WTC11 (cell line): Measurements from ENCODE around the gene SHISA9. TPM values are rescaled to one million over a fixed set of nuclear protein-coding genes. Genes with fewer than 3 reads are reported as not detected.

Experiments
- ATAC-seq: fragments of 200-7000 bp; cut with Tn5 transposase; 2 replicates; pipeline ENCODE4 v1.10.0; 2021; ENCODE audit warnings: mild to moderate bottlenecking, moderate library complexity
- CTCF ChIA-PET: fragments of 300-600 bp; sonication (Branson Sonifier 250); formaldehyde crosslinking; loops from one replicate; lab custom pipeline; 2021; ENCODE audit warnings: antibody characterized with exemption; lab: Charles Lee
- POLR2A ChIA-PET: fragments of 350-600 bp; sonication (Branson Sonifier 250); formaldehyde crosslinking; loops from one replicate; lab custom pipeline; 2021; ENCODE audit warnings: antibody characterized with exemption; lab: Charles Lee
- DNase-seq: peaks from one replicate; pipeline ENCODE4 v3.0.0; 2021; ENCODE audit warnings: low spot score
- H3K27ac Mint-ChIP-seq: 2 replicates; pipeline ENCODE4 v1.8.0; 2021; ENCODE audit warnings: mixed read lengths
- H3K27me3 Mint-ChIP-seq: 2 replicates; pipeline ENCODE4 v1.8.0; 2021; ENCODE audit warnings: low read depth, mild to moderate bottlenecking, moderate library complexity, mixed read lengths
- H3K36me3 Mint-ChIP-seq: 2 replicates; pipeline ENCODE4 v1.8.0; 2021; ENCODE audit warnings: mixed read lengths
- H3K4me1 Mint-ChIP-seq: 2 replicates; pipeline ENCODE4 v1.8.0; 2022; ENCODE audit warnings: mixed read lengths
- H3K4me3 Mint-ChIP-seq: 2 replicates; pipeline ENCODE4 v1.8.0; 2021; ENCODE audit warnings: mild to moderate bottlenecking, moderate library complexity, mixed read lengths
- H3K9me3 Mint-ChIP-seq: 2 replicates; pipeline ENCODE4 v1.8.0; 2021; ENCODE audit warnings: mixed read lengths
- CREM ChIP-seq: sonication (generic); formaldehyde crosslinking; IDR thresholded peaks from 2 replicates; pipeline ENCODE4 v1.8.1; 2022; ENCODE audit warnings: mild to moderate bottlenecking, missing genetic modification reagents, moderate library complexity
- FOXK1 ChIP-seq: sonication (generic); formaldehyde crosslinking; IDR thresholded peaks from 2 replicates; pipeline ENCODE4 v1.8.0; 2022; ENCODE audit warnings: mild to moderate bottlenecking, moderate library complexity, missing genetic modification reagents
- FOXP1 ChIP-seq: sonication (generic); formaldehyde crosslinking; IDR thresholded peaks from 2 replicates; pipeline ENCODE4 v1.8.0; 2022; ENCODE audit warnings: missing genetic modification reagents, mild to moderate bottlenecking, moderate library complexity, borderline replicate concordance
- FOXP4 ChIP-seq: sonication (generic); formaldehyde crosslinking; IDR thresholded peaks from 2 replicates; pipeline ENCODE4 v1.8.0; 2022; ENCODE audit warnings: mild to moderate bottlenecking, missing genetic modification reagents
- HMGA2 ChIP-seq: fragments of 250-450 bp; sonication (Bioruptor Pico); IDR thresholded peaks from 2 replicates; pipeline ENCODE4 v1.4.0; 2021; ENCODE audit warnings: mild to moderate bottlenecking, moderate library complexity
- IRF1 ChIP-seq: sonication (generic); formaldehyde crosslinking; IDR thresholded peaks from 2 replicates; pipeline ENCODE4 v1.8.0; 2023; ENCODE audit warnings: missing genetic modification reagents
- JAZF1 ChIP-seq: fragments of 250-450 bp; sonication (Bioruptor Pico); IDR thresholded peaks from 2 replicates; pipeline ENCODE4 v1.9.0; 2021; ENCODE audit warnings: moderate library complexity, mild to moderate bottlenecking, inconsistent platforms
- NFATC4 ChIP-seq: fragments of 250-450 bp; sonication (Bioruptor Pico); IDR thresholded peaks from 2 replicates; pipeline ENCODE4 v1.9.0; 2021; ENCODE audit warnings: mild to moderate bottlenecking
- NFYB ChIP-seq: sonication (generic); formaldehyde crosslinking; conservative IDR thresholded peaks from 2 replicates; pipeline ENCODE4 v1.8.0; 2022; ENCODE audit warnings: low read depth, missing genetic modification reagents
- SMAD4 ChIP-seq: sonication (generic); formaldehyde crosslinking; IDR thresholded peaks from 2 replicates; pipeline ENCODE4 v1.8.0; 2022; ENCODE audit warnings: mild to moderate bottlenecking, missing genetic modification reagents
- USF2 ChIP-seq: sonication (generic); formaldehyde crosslinking; IDR thresholded peaks from 2 replicates; pipeline ENCODE4 v1.8.1; 2023; ENCODE audit warnings: mild to moderate bottlenecking, missing genetic modification reagents, moderate library complexity
- ZNF232 ChIP-seq: sonication (generic); formaldehyde crosslinking; IDR thresholded peaks from 2 replicates; pipeline ENCODE4 v1.8.0; 2022; ENCODE audit warnings: mild to moderate bottlenecking, missing genetic modification reagents
- ZNF317 ChIP-seq: sonication (generic); formaldehyde crosslinking; IDR thresholded peaks from 2 replicates; pipeline ENCODE4 v1.8.1; 2023; ENCODE audit warnings: low read depth, mild to moderate bottlenecking, moderate library complexity, missing genetic modification reagents, borderline replicate concordance
- ZNF425 ChIP-seq: fragments of 250-450 bp; sonication (Bioruptor Pico); conservative IDR thresholded peaks from 2 replicates; pipeline ENCODE4 v1.9.0; 2021; ENCODE audit warnings: mild to moderate bottlenecking
- total RNA-seq: library from RNA; stranded (reverse); gene quantifications from 3 replicates; pipeline ENCODE4 v1.2.3, GENCODE V29; 2021
- TF ChIP-seq, protein P1 (sequence below): sonication (generic); formaldehyde crosslinking; IDR thresholded peaks from 2 replicates; pipeline ENCODE4 v1.8.1; 2023; ENCODE audit warnings: mild to moderate bottlenecking, missing genetic modification reagents, borderline replicate concordance
- TF ChIP-seq, protein P2 (sequence below): fragments of 250-450 bp; sonication (Bioruptor Pico); IDR thresholded peaks from 2 replicates; pipeline ENCODE4 v1.9.0; 2021; ENCODE audit warnings: mild to moderate bottlenecking
- TF ChIP-seq, protein P3 (sequence below): sonication (generic); formaldehyde crosslinking; IDR thresholded peaks from 2 replicates; pipeline ENCODE4 v1.8.1; 2022; ENCODE audit warnings: mild to moderate bottlenecking, missing genetic modification reagents, moderate library complexity, borderline replicate concordance
- TF ChIP-seq, protein P4 (sequence below): sonication (generic); formaldehyde crosslinking; IDR thresholded peaks from 2 replicates; pipeline ENCODE4 v1.8.0; 2022; ENCODE audit warnings: mild to moderate bottlenecking, missing genetic modification reagents

Gene SHISA9
- total RNA-seq, 1 experiment from 2014 or later: 37.5 TPM

DNA sequence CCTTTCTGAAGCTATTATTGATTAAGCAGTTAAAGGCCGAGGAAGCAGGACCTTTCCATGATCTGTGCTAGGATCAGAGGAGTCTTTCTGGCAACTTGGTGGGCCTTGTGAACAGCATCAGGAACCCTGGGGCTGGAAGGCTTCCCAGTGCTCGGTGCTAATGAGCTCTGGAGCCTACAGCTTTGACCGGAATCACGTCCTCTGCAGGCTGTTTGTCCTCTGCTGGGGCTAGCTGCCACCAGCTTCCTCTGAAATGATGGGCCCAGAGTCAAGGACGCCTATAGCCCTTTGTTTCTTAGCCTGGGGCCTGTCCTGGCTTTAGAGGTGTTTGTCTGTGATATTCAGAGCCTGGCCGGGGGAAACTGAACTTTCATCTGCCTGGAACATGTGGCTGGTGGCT lies 111.6 kb downstream of the SHISA9 start:
- Mint-ChIP-seq H3K27me3 (no peaks in the 10 kb centered on the region), H3K9me3 (no peaks in the 10 kb centered on the region), H3K4me3 (no peak overlapping the region), H3K27ac (no peak overlapping the region; the same call in 1 of the 2 replicates), H3K4me1 (peaks cover 66% of the 10 kb centered on the region), H3K36me3 (no peaks in the 10 kb centered on the region)
- ATAC-seq (peak; percentile 9; the same call in 1 of the 2 replicates), DNase-seq (no peak)
- CTCF ChIA-PET: no interaction called here
- POLR2A ChIA-PET: no interaction called here
- TF ChIP-seq, protein P1, sequence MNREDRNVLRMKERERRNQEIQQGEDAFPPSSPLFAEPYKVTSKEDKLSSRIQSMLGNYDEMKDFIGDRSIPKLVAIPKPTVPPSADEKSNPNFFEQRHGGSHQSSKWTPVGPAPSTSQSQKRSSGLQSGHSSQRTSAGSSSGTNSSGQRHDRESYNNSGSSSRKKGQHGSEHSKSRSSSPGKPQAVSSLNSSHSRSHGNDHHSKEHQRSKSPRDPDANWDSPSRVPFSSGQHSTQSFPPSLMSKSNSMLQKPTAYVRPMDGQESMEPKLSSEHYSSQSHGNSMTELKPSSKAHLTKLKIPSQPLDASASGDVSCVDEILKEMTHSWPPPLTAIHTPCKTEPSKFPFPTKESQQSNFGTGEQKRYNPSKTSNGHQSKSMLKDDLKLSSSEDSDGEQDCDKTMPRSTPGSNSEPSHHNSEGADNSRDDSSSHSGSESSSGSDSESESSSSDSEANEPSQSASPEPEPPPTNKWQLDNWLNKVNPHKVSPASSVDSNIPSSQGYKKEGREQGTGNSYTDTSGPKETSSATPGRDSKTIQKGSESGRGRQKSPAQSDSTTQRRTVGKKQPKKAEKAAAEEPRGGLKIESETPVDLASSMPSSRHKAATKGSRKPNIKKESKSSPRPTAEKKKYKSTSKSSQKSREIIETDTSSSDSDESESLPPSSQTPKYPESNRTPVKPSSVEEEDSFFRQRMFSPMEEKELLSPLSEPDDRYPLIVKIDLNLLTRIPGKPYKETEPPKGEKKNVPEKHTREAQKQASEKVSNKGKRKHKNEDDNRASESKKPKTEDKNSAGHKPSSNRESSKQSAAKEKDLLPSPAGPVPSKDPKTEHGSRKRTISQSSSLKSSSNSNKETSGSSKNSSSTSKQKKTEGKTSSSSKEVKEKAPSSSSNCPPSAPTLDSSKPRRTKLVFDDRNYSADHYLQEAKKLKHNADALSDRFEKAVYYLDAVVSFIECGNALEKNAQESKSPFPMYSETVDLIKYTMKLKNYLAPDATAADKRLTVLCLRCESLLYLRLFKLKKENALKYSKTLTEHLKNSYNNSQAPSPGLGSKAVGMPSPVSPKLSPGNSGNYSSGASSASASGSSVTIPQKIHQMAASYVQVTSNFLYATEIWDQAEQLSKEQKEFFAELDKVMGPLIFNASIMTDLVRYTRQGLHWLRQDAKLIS (CRISPR knock-in tag): no peak
- TF ChIP-seq, protein P2, sequence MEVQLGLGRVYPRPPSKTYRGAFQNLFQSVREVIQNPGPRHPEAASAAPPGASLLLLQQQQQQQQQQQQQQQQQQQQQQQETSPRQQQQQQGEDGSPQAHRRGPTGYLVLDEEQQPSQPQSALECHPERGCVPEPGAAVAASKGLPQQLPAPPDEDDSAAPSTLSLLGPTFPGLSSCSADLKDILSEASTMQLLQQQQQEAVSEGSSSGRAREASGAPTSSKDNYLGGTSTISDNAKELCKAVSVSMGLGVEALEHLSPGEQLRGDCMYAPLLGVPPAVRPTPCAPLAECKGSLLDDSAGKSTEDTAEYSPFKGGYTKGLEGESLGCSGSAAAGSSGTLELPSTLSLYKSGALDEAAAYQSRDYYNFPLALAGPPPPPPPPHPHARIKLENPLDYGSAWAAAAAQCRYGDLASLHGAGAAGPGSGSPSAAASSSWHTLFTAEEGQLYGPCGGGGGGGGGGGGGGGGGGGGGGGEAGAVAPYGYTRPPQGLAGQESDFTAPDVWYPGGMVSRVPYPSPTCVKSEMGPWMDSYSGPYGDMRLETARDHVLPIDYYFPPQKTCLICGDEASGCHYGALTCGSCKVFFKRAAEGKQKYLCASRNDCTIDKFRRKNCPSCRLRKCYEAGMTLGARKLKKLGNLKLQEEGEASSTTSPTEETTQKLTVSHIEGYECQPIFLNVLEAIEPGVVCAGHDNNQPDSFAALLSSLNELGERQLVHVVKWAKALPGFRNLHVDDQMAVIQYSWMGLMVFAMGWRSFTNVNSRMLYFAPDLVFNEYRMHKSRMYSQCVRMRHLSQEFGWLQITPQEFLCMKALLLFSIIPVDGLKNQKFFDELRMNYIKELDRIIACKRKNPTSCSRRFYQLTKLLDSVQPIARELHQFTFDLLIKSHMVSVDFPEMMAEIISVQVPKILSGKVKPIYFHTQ (CRISPR knock-in tag): no peak
- TF ChIP-seq SMAD4 (CRISPR knock-in tag) (no peak), IRF1 (CRISPR knock-in tag) (no peak), FOXP4 (CRISPR knock-in tag) (no peak)
- TF ChIP-seq, protein P3, sequence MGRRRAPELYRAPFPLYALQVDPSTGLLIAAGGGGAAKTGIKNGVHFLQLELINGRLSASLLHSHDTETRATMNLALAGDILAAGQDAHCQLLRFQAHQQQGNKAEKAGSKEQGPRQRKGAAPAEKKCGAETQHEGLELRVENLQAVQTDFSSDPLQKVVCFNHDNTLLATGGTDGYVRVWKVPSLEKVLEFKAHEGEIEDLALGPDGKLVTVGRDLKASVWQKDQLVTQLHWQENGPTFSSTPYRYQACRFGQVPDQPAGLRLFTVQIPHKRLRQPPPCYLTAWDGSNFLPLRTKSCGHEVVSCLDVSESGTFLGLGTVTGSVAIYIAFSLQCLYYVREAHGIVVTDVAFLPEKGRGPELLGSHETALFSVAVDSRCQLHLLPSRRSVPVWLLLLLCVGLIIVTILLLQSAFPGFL (CRISPR knock-in tag): no peak

- Mint-ChIP-seq H3K36me3 (no peaks in the 10 kb centered on the region), H3K4me1 (peaks cover 65% of the 10 kb centered on the region), H3K27me3 (no peaks in the 10 kb centered on the region), H3K27ac (peak overlapping the region; percentile 95), H3K4me3 (no peak overlapping the region), H3K9me3 (no peaks in the 10 kb centered on the region)
- ChIA-PET POLR2A (interaction anchor here (0.5 to 1.0 kb wide), 2 partner anchors 113 to 385 kb away, joined by 3 read pairs; partner anchors contain the start of gene SHISA9), CTCF (interaction anchor here (0.6 to 1.7 kb wide), 4 partner anchors 10 to 113 kb away, joined by 3 to 5 read pairs (median 4); partner anchors contain the start of gene SHISA9)
- ATAC-seq (peak; percentile 87), DNase-seq (peak; percentile 45)
- no peak for TF ChIP-seq HMGA2 (CRISPR knock-in tag)
- no peak for TF ChIP-seq CREM (CRISPR knock-in tag)
- TF ChIP-seq NFYB (CRISPR knock-in tag): no peak
- no peak for TF ChIP-seq NFATC4 (CRISPR knock-in tag)
- no peak for TF ChIP-seq USF2
- TF ChIP-seq ZNF317 (CRISPR knock-in tag): no peak
- no peak for TF ChIP-seq FOXK1 (CRISPR knock-in tag)
- TF ChIP-seq FOXP1 (CRISPR knock-in tag): no peak
- TF ChIP-seq ZNF232 (CRISPR knock-in tag): no peak
- no peak for TF ChIP-seq ZNF425 (CRISPR knock-in tag)
- TF ChIP-seq, protein P4, sequence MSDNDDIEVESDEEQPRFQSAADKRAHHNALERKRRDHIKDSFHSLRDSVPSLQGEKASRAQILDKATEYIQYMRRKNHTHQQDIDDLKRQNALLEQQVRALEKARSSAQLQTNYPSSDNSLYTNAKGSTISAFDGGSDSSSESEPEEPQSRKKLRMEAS (CRISPR knock-in tag): no peak
- TF ChIP-seq, protein P3 (CRISPR knock-in tag): no peak
- no peak for TF ChIP-seq JAZF1 (CRISPR knock-in tag)
Observed at GRCh38 chr16:13014476-13014875, 113.1 kb downstream of the SHISA9 start.
